HG02623 (cell line): Measurements from ENCODE around the gene MLYCD.
"Not testable (repeated sequence)": the region's sequence is repeated elsewhere in the genome, so short reads cannot be mapped to it uniquely, and the experiment has no call there.

Source experiments
- ATAC-seq: cut with Tn5 transposase; IDR thresholded peaks from one replicate; pipeline ENCODE4 v1.9.1; 2021; ENCODE audit warnings: moderate library complexity; ENCODE audit not compliant: unreplicated experiment

MLYCD gene

GRCh38 chr16:83939266-83939855 is 40.4 kb downstream of the MLYCD start:
- no peak for ATAC-seq

DNA sequence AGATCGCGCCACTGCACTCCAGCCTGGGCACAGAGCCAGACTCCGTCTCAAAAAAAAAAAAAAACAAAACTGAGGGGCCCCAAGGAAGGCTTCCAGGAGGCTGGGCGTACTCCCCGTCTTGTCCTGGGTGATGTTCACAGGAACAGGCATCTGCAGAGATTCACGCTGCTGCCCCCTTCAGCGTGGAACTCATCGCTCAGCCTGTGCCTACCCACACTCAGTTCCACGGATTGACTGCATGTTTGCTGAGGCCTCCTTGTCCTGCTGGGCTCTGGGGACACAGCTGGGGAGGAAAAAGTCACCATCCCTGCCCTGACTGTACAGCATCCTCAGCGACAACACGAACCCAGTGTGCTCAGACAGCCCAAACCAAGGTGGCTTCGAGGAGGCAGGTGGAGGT is 41.2 kb downstream of the MLYCD start:
- no peak for ATAC-seq

DNA sequence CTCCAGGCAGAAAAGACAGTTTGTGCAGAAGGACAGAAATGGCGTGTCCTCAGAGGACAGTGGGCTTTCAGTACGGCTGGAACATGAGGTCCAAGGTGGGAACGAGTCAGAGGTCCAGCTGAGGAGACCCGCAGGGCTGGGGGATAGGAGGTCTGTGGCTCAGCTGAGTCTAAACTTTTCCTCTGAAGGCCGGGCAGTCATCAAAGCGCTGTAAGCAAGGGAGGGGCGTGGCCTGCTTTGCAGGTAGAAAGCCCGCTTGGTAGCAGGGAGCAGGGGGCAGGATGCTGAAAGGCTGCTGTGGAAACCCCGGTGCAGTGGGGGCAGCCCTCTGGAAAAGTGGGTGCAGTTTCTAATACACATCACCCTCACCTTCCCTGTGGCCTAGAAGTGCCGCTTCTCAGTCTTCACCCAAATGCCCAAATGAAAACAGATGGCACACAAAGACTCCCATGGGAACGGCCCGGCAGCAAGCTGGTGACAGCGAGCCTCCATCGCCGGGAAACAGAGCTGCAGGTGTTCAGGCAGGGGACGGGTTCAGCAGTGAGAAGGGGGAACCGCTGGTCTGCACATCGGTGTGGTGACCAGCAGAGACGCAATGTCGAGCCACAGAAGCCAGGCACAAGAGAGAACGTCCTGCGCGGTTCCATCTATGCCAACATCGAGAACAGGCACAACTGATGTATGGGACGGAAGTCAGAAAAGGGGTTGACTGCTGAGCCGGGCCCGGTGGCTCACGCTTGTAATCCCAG is 41.9 kb downstream of the MLYCD start:
- no peak for ATAC-seq

GRCh38 chr16:83941546-83941945 is 42.6 kb downstream of the MLYCD start:
- not testable (repeated sequence) for ATAC-seq

DNA sequence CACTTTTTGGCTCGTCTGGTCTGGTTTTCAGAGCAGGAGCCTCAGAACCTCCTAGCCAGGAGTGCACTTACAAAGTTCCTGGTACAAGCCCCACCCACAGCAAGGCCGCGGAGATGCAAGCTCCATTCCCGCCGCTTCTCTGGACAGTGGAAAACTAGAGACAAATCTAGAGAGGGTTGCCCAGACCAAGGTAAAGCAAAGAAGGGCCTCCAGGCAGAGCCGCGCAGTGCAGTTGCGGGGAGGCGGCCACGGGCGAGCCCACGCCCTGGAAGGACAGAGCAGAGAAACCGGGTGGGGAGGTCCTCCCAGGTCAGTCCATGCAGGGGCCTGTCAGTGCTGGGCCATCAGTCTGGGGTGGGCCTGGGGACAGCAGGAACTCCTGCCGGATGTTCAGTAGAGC is 43.2 kb downstream of the MLYCD start:
- ATAC-seq = no peak

DNA sequence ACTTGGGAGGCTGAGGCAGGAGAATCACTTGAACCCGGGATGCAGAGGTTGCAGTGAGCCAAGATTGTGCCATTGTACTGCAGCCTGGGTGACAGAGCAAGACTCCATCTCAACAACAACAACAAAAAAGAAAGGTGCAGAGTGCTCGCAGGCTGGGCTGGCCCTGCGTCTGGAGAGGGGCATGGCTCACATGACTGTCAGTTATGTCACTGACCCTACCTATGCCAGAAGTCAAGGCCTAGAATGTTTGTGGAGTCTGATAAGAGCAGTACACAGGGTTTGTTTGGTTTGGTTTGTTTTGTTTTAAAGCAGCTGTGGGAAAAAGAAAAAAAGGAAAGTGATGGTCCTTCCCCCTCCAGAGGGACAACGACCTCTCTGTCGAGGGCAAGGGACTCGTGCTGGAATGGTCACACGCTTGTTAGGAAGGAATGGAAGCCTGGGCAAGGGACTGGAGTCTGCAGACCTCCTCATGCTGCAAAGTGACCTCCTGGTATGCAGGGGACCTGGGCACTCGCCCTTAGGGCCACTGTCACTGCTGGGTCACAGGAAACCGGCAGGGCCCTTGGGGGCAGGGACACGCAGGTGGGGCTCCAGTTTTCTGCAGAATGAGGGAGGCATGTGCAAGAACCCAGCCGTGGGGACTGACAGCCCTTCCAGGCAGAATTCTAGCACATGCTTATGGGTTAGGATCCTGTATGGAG is 44.0 kb downstream of the MLYCD start:
- ATAC-seq = no peak

GRCh38 chr16:83943516-83944050 is 44.7 kb downstream of the MLYCD start:
- no peak for ATAC-seq

- no peak for ATAC-seq
Measured at GRCh38 chr16:83945587-83945986, 46.7 kb downstream of the MLYCD start.

- no peak for ATAC-seq
Measured at GRCh38 chr16:83946154-83946780, 47.4 kb downstream of the MLYCD start.

DNA sequence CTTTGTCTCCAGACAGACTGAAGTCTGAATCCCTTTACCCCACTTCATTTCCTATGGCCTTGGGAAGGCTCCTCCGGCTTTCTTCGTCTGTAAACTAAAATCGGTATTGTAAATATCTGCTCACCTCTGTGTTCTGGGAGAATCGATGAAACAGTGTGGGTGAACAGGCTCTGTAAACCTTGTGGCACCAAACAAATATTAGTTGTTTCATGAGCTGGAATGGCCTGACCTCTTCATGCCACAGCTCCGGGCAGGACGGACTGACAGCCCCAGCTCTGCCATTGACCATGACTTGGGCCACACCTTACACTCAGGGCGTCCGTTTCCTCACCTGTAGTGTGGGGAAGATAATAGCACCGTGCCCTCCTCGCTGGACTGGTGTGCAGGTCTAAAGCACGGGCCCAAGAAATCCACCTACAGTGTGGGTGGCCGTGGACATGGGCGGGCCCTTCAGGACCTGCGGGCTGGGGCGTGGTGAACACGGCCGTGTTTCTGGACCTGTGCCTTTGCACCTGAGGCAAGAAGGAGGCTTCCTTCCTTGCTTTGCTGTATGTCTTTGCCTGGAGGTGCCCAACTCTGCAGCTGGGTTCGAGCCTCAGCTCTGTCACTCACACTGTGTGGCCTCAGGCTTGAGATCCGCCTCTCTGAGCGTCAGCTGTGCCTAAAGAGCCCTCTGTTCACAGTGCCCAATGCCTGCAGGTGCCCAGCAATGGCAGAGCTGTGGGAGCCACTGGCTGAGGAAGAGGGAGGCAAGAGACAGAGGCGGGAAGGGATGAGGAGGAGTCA is 48.1 kb downstream of the MLYCD start:
- ATAC-seq = no peak

- ATAC-seq = no peak
Measured at GRCh38 chr16:83947642-83948234, 48.8 kb downstream of the MLYCD start.

- ATAC-seq = no peak
Measured at GRCh38 chr16:83948914-83949723, 50.2 kb downstream of the MLYCD start.

DNA sequence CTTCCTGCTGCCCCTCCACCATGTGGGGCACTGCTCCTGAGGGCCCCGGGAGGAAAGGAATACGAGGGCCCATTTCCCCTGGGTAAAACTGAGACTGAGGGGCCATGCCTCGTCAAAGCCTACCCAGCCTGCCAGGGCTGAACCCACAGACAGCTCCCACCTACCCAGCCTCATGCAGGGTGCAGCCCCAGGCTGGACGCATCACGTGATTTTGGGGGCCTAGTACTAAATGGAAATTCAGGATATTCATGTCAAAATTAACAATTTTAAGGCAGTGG is 50.7 kb downstream of the MLYCD start:
- ATAC-seq = no peak

- not testable (repeated sequence) for ATAC-seq
Measured at GRCh38 chr16:83950862-83951399, 52.0 kb downstream of the MLYCD start.

DNA sequence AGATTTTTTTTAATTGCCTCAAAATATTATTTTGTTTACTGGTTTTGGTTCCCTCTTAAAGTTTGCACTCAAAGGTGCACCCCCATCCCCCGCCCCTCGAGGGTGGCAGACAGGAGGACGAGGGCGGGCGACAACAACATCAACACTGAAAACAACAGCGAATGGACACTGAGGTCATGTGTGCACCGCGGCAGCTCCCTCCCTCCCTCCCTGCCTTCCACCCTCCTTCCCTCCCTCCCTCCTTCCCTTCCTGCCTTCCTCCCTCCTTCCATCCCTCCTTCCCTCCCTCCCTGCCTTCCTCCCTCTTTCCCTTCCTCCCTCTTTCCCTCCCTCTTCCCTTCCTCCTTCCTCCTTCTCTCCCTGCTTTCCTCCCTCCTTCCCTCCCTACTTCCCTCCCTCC is 52.6 kb downstream of the MLYCD start:
- ATAC-seq = no peak

GRCh38 chr16:83952587-83952939 is 53.6 kb downstream of the MLYCD start:
- ATAC-seq = no peak

GRCh38 chr16:83952940-83953795 is 54.3 kb downstream of the MLYCD start, which contains the start of gene OSGIN1:
Gene OSGIN1, plus strand, starts transcription at chr16:83953240. Its CDS starts 4,432 bp downstream, at chr16:83957672.
- peak; percentile 81 for ATAC-seq

DNA sequence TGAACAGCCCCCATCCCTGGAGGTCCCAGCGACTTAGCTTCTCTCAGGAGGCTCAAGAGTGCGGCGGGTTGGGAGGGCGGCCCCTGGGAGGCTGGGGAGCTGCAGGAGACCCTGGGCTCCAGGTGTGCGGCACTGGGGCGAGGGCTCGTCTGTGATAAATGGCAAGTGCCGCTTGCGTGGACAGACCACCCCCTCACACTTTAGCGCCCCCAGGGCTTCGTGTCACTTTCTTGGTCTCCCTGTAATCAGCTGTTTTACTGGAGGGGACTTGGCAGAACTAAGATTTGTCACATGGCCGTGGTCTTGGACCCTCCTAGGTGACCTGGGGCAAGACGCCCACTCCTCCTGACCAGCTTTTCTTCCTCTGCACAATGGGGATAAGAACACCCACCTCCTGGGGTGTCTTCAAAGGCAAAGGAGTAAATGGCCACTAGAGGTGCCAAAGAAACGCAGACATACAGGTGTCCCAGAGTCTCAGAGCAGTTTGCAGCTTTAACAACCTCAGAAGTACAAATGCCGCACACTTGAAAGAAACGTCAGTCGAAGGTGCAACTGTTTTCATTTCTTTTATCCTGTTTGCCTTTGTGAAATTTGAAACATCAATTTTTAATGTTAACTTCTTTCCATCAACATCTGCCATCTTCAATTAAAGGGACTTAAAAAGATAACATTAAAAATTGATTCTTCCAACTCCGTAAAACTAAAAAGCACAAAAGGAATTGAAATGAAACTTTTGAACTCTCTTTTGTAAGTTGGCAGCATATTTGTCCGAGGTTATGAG is 55.1 kb downstream of the MLYCD start:
- ATAC-seq = no peak
